HT-29 (cell line): ENCODE data around the gene SC5D. TPM values are rescaled to one million over a fixed set of nuclear protein-coding genes. Genes with fewer than 3 reads are reported as not detected.
A peak's percentile ranks its signal among the peaks of the same experiment; 100 is the strongest.

Experiments
- DNase-seq: peaks from one replicate; pipeline ENCODE4 v3.0.0-alpha.2; 2015; ENCODE audit warnings: low spot score
- total RNA-seq: library from RNA; depleted of rRNA; stranded (reverse); fragments of >200 nt; shearing (Covaris generic); gene quantifications from 2 replicates; pipeline ENCODE4 v1.2.3, GENCODE V29; 2014

Gene SC5D
- total RNA-seq, 1 experiment from 2014 or later = 30.0 TPM

- DNase-seq = no peak
Measured at GRCh38 chr11:121328967-121329679, 36.6 kb downstream of the SC5D start.

GRCh38 chr11:121329781-121330395 lies 37.3 kb downstream of the SC5D start:
- peak; percentile 49 for DNase-seq

GRCh38 chr11:121330614-121331435 lies 38.3 kb downstream of the SC5D start:
- DNase-seq = no peak

- DNase-seq = peak; percentile 20
Measured at GRCh38 chr11:121334973-121335710, 42.6 kb downstream of the SC5D start.

GRCh38 chr11:121336279-121336937 lies 43.8 kb downstream of the SC5D start:
- DNase-seq = no peak

- DNase-seq = no peak
Measured at GRCh38 chr11:121337078-121337477, 44.5 kb downstream of the SC5D start.

- DNase-seq = no peak
Measured at GRCh38 chr11:121337740-121338272, 45.2 kb downstream of the SC5D start.

GRCh38 chr11:121338536-121338935 lies 46.0 kb downstream of the SC5D start:
- DNase-seq = no peak

- no peak for DNase-seq
Measured at GRCh38 chr11:121340032-121340580, 47.5 kb downstream of the SC5D start.

- peak; percentile 30 for DNase-seq
Measured at GRCh38 chr11:121341609-121342008, 49.0 kb downstream of the SC5D start.

- no peak for DNase-seq
Measured at GRCh38 chr11:121344824-121345223, 52.3 kb downstream of the SC5D start.

- DNase-seq = no peak
Measured at GRCh38 chr11:121347094-121347493, 54.5 kb downstream of the SC5D start.

- DNase-seq = no peak
Measured at GRCh38 chr11:121347813-121348212, 55.2 kb downstream of the SC5D start.

- no peak for DNase-seq
Measured at GRCh38 chr11:121348220-121348875, 55.8 kb downstream of the SC5D start.

- no peak for DNase-seq
Measured at GRCh38 chr11:121349790-121350189, 57.2 kb downstream of the SC5D start.

GRCh38 chr11:121350314-121351082 lies 57.9 kb downstream of the SC5D start:
- DNase-seq = no peak

GRCh38 chr11:121351083-121351630 lies 58.6 kb downstream of the SC5D start:
- DNase-seq = no peak

- no peak for DNase-seq
Measured at GRCh38 chr11:121352251-121352891, 59.8 kb downstream of the SC5D start.
